H1 (cell line): ENCODE data around the gene HEATR5A. TPM values are rescaled to one million over a fixed set of nuclear protein-coding genes. Genes with fewer than 3 reads are reported as not detected.

Experiments used
- CTCF ChIA-PET: fragments of 300-600 bp; sonication (Branson Sonifier 250); formaldehyde crosslinking; loops from one replicate; lab custom pipeline; 2021; ENCODE audit not compliant: partially characterized antibody; lab: Charles Lee
- POLR2A ChIA-PET: fragments of 300-600 bp; sonication (Branson Sonifier 250); formaldehyde crosslinking; loops from one replicate; lab custom pipeline; 2021; ENCODE audit warnings: inconsistent platforms; ENCODE audit not compliant: partially characterized antibody; lab: Charles Lee
- DNase-seq, 2 experiments: peaks; one replicate each; pipeline versions ENCODE4 v3.0.0 to v3.0.0-alpha.2; 2010 to 2022; ENCODE audit warnings: low spot score in 2 of 2, low read depth in 1 of 2, mixed read lengths in 1 of 2
- FAIRE-seq: peaks from 2 replicates; lab custom pipeline; 2011; peaks lifted over from hg19 to GRCh38; lab: Jason Lieb, UNC
- H2AFZ ChIP-seq: 2 replicates; pipeline ENCODE4 v1.8.1; 2012; ENCODE audit warnings: low read length, inconsistent platforms
- H2AK5ac ChIP-seq: 2 replicates; pipeline ENCODE4 v1.6.1; 2013; ENCODE audit warnings: low read depth, low read length
- H2BK120ac ChIP-seq: replicated peaks from 2 replicates; pipeline ENCODE3; 2013; ENCODE audit warnings: low read depth, low read length, inconsistent platforms
- H2BK12ac ChIP-seq: 2 replicates; pipeline ENCODE4 v1.6.1; 2013; ENCODE audit warnings: low read depth, low read length
- H2BK15ac ChIP-seq: 2 replicates; pipeline ENCODE4 v1.6.1; 2013; ENCODE audit warnings: low read length
- H2BK20ac ChIP-seq: 2 replicates; pipeline ENCODE4 v1.6.1; 2013; ENCODE audit warnings: low read length
- H2BK5ac ChIP-seq: 2 replicates; pipeline ENCODE4 v1.6.1; 2013; ENCODE audit warnings: low read depth, low read length
- H3K14ac ChIP-seq: 2 replicates; pipeline ENCODE4 v1.6.1; 2013; ENCODE audit warnings: inconsistent platforms; ENCODE audit not compliant: insufficient read length
- H3K18ac ChIP-seq: 2 replicates; pipeline ENCODE4 v1.6.1; 2013; ENCODE audit warnings: low read length; ENCODE audit errors: extremely low read depth
- H3K23ac ChIP-seq: 2 replicates; pipeline ENCODE4 v1.6.1; 2013; ENCODE audit warnings: inconsistent platforms; ENCODE audit not compliant: insufficient read length
- H3K23me2 ChIP-seq: 2 replicates; pipeline ENCODE4 v1.6.1; 2013; ENCODE audit warnings: low read depth, low read length
- H3K27ac ChIP-seq: 2 replicates; pipeline ENCODE4 v1.6.1; 2011; ENCODE audit warnings: low read depth, low read length, inconsistent platforms
- H3K27me3 ChIP-seq, 4 experiments: replicated peaks in 1 of 4; 1 replicate in 1 of 4; 2 replicates in 3 of 4; pipeline versions ENCODE4 v1.6.1 to v1.8.1; 2011 to 2013; ENCODE audit warnings: low read length in 3 of 4, mild to moderate bottlenecking in 3 of 4, inconsistent platforms in 2 of 4, mixed read lengths in 2 of 4, moderate library complexity in 1 of 4; ENCODE audit not compliant: control insufficient read depth in 3 of 4, insufficient read depth in 3 of 4; ENCODE audit errors: extremely low read depth in 1 of 4
- H3K36me3 ChIP-seq, 4 experiments: 2 replicates each; pipeline versions ENCODE4 v1.6.1 to v1.8.1; 2011 to 2013; ENCODE audit warnings: mild to moderate bottlenecking in 4 of 4, low read length in 3 of 4, moderate library complexity in 2 of 4, control low read depth in 1 of 4, inconsistent platforms in 1 of 4; ENCODE audit not compliant: insufficient read depth in 4 of 4, control insufficient read depth in 2 of 4
- H3K4ac ChIP-seq: replicated peaks from 2 replicates; pipeline ENCODE3; 2013; ENCODE audit warnings: low read length, low read depth, mixed read lengths, inconsistent platforms; ENCODE audit not compliant: insufficient read length
- H3K4me1 ChIP-seq, 4 experiments: replicated peaks in 1 of 4; 1 replicate in 1 of 4; 2 replicates in 3 of 4; pipeline versions ENCODE4 v1.6.1 to v1.8.1; 2011 to 2013; ENCODE audit warnings: low read length in 3 of 4, inconsistent platforms in 2 of 4, mixed read lengths in 1 of 4; ENCODE audit not compliant: insufficient read depth in 4 of 4, control insufficient read depth in 3 of 4
- H3K4me2 ChIP-seq, 2 experiments: 2 replicates each; pipeline versions ENCODE4 v1.6.1 to v1.8.1; 2011 to 2013; ENCODE audit warnings: low read depth in 2 of 2, low read length in 2 of 2, control low read depth in 1 of 2, inconsistent platforms in 1 of 2, mild to moderate bottlenecking in 1 of 2; ENCODE audit not compliant: insufficient read depth in 1 of 2
- H3K4me3 ChIP-seq, 4 experiments: fragments of 200-600, 300-600 bp in 1 of 4; sonication (generic), shearing (Covaris generic), sonication (Bioruptor Twin) in 1 of 4; 2 replicates each; pipeline versions ENCODE4 v1.5.1 to v1.8.1; 2011 to 2016; ENCODE audit warnings: low read length in 4 of 4, low read depth in 3 of 4, control low read depth in 2 of 4, inconsistent platforms in 2 of 4, mild to moderate bottlenecking in 2 of 4, mixed read lengths in 1 of 4, moderate library complexity in 1 of 4; ENCODE audit not compliant: insufficient read depth in 2 of 4; ENCODE audit errors: extremely low read depth in 1 of 4
- H3K56ac ChIP-seq: replicated peaks from 2 replicates; pipeline ENCODE3; 2013; ENCODE audit warnings: low read depth, mild to moderate bottlenecking, mixed read lengths, low read length, inconsistent platforms; ENCODE audit not compliant: insufficient read length
- H3K79me1 ChIP-seq: 2 replicates; pipeline ENCODE4 v1.6.1; 2013; ENCODE audit warnings: low read depth, low read length, control low read depth
- H3K79me2 ChIP-seq, 2 experiments: 2 replicates each; pipeline versions ENCODE4 v1.6.1 to v1.8.1; 2012 to 2013; ENCODE audit warnings: low read length in 2 of 2, mild to moderate bottlenecking in 2 of 2, inconsistent platforms in 1 of 2; ENCODE audit not compliant: insufficient read depth in 2 of 2, control insufficient read depth in 1 of 2
- H3K9ac ChIP-seq, 4 experiments: replicated peaks in 1 of 4; 1 replicate in 1 of 4; 2 replicates in 3 of 4; pipeline versions ENCODE4 v1.6.1 to v1.8.1; 2011 to 2013; ENCODE audit warnings: low read depth in 3 of 4, low read length in 3 of 4, control low read depth in 2 of 4, mild to moderate bottlenecking in 2 of 4, moderate library complexity in 2 of 4, inconsistent platforms in 1 of 4; ENCODE audit errors: extremely low read depth in 1 of 4
- H3K9me3 ChIP-seq, 2 experiments: 2 replicates each; pipeline versions ENCODE4 v1.6.1 to v1.8.1; 2012 to 2013; ENCODE audit warnings: mild to moderate bottlenecking in 2 of 2, moderate library complexity in 2 of 2, control low read depth in 1 of 2, inconsistent platforms in 1 of 2, low read depth in 1 of 2, low read length in 1 of 2, mixed read lengths in 1 of 2; ENCODE audit not compliant: insufficient read depth in 2 of 2
- H4K20me1 ChIP-seq, 2 experiments: replicated peaks in 1 of 2; 2 replicates each; pipeline versions ENCODE3 to v1.8.1; 2011 to 2013; ENCODE audit warnings: inconsistent platforms in 2 of 2, low read length in 2 of 2, mild to moderate bottlenecking in 1 of 2; ENCODE audit not compliant: insufficient read depth in 2 of 2, control insufficient read depth in 1 of 2
- H4K5ac ChIP-seq: 2 replicates; pipeline ENCODE4 v1.6.1; 2013; ENCODE audit warnings: low read length, low read depth, mixed read lengths, inconsistent platforms; ENCODE audit not compliant: insufficient read length
- H4K8ac ChIP-seq: 2 replicates; pipeline ENCODE4 v1.8.0; 2013; ENCODE audit warnings: mild to moderate bottlenecking, moderate library complexity, low read length, inconsistent platforms; ENCODE audit not compliant: insufficient read depth; ENCODE audit errors: extremely low read depth
- H4K91ac ChIP-seq: replicated peaks from 2 replicates; pipeline ENCODE3; 2013; ENCODE audit warnings: low read length, mixed read lengths, inconsistent platforms; ENCODE audit not compliant: insufficient read length
- BACH1 ChIP-seq: IDR thresholded peaks from 2 replicates; pipeline ENCODE4 v1.6.1; 2012; ENCODE audit warnings: low read length, improper control_type of control experiment
- CHD1 ChIP-seq: IDR thresholded peaks from 2 replicates; pipeline ENCODE4 v1.6.1; 2012; ENCODE audit warnings: low read depth, low read length, improper control_type of control experiment
- CHD2 ChIP-seq: IDR thresholded peaks from 2 replicates; pipeline ENCODE4 v1.6.1; 2012; ENCODE audit warnings: low read length, improper control_type of control experiment
- EGR1 ChIP-seq: IDR thresholded peaks from 2 replicates; pipeline ENCODE4 v1.6.1; 2011; ENCODE audit warnings: low read depth, low read length, borderline replicate concordance
- GABPA ChIP-seq: IDR thresholded peaks from 2 replicates; pipeline ENCODE4 v1.6.1; 2011; ENCODE audit warnings: mild to moderate bottlenecking, low read length, moderate library complexity, borderline replicate concordance; ENCODE audit not compliant: insufficient read depth
- KDM4A ChIP-seq: IDR thresholded peaks from one replicate; pipeline ENCODE4 v1.7.1; 2012; ENCODE audit warnings: low read depth, mild to moderate bottlenecking, moderate library complexity, low read length, inconsistent platforms; ENCODE audit not compliant: severe bottlenecking
- RNF2 ChIP-seq: fragments of 200-900, 300-1000 bp; sonication (generic); IDR thresholded peaks from 2 replicates; pipeline ENCODE4 v1.7.1; 2016; ENCODE audit warnings: borderline replicate concordance, low read depth, mild to moderate bottlenecking, antibody characterized with exemption, low read length; ENCODE audit not compliant: poor library complexity, severe bottlenecking; ENCODE audit errors: missing control alignments
- SP1 ChIP-seq: IDR thresholded peaks from 2 replicates; pipeline ENCODE4 v1.6.1; 2011; ENCODE audit warnings: low read depth, low read length
- TAF1 ChIP-seq: IDR thresholded peaks from 2 replicates; pipeline ENCODE4 v1.6.1; 2011; ENCODE audit warnings: mild to moderate bottlenecking, low read depth, low read length
- TCF12 ChIP-seq: IDR thresholded peaks from 2 replicates; pipeline ENCODE4 v1.6.1; 2011; ENCODE audit warnings: low read depth, mild to moderate bottlenecking, low read length
- WGBS, 2 experiments: shearing (Covaris generic) in 1 of 2; methylation state at CpG; one replicate each; pipeline versions ENCODE4 v1.1.6 to v1.1.7; 2013 to 2015; ENCODE audit warnings: low lambda C conversion rate in 2 of 2, mixed read lengths in 2 of 2, inconsistent platforms in 1 of 2, low coverage in 1 of 2, missing lambda C conversion rate in 1 of 2; ENCODE audit not compliant: insufficient replicate concordance in 2 of 2, insufficient coverage in 1 of 2, insufficient read length in 1 of 2; ENCODE audit errors: extremely low coverage in 1 of 2, missing lambda C conversion rate in 1 of 2; 5-methylcytosine and 5-hydroxymethylcytosine counted together
- polyA plus RNA-seq, 7 experiments: library from polyadenylated mRNA; depleted of rRNA in 3 of 7; stranded (reverse) in 5 of 7; unstranded in 2 of 7; fragments of >200 nt in 5 of 7; fragments of 200-250 nt in 2 of 7; gene quantifications; 1 replicate in 5 of 7; 2 replicates in 1 of 7; 4 replicates in 1 of 7; pipeline versions ENCODE4 v1.2.1 to v1.2.3, GENCODE V29; 2011 to 2013; ENCODE audit warnings: missing spikeins in 2 of 7, mixed read lengths in 2 of 7
- total RNA-seq: library from RNA; stranded (reverse); fragmentation: NEBNext Ultra II Directional; extraction: Animal tissue kit (Norgen Biotek cat#: 25700); gene quantifications from 2 replicates; pipeline ENCODE4 v1.2.1, GENCODE V29; 2021
- TF ChIP-seq, protein P1 (sequence below): IDR thresholded peaks from 2 replicates; pipeline ENCODE4 v1.6.1; 2011; ENCODE audit warnings: low read depth, mild to moderate bottlenecking, low read length; ENCODE audit not compliant: insufficient read depth
- TF ChIP-seq, protein P2 (sequence below): IDR thresholded peaks from 2 replicates; pipeline ENCODE4 v1.6.1; 2011; ENCODE audit warnings: low read length, improper control_type of control experiment

HEATR5A gene
- total and polyA plus RNA-seq, 2 of the 8 experiments (the other 6 are each of a cell fraction or from before 2014, with no cell fraction given): 9.0 to 36.2 TPM

DNA sequence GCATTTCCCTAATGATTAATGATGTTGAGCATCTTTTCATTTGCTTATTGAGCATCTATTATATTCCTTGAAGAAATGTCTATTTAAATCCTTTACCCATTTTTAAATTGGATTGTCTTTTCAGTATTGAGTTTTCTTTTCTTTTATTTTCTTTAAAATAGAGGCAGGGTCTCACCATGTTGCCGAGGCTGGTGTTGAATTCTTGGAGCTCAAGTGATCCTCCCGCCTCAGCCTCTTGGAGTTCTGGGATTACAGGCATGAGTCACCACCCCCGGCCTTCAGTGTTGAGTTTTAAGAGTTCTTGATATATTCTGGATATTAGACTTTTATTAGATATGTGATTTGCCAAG, 139.5 kb downstream of the HEATR5A start:
- H3K79me2 ChIP-seq: no peaks in the 10 kb centered on the region
- no peak overlapping the region for H3K4me3 ChIP-seq
- ChIA-PET CTCF (no interaction called here), POLR2A (no interaction called here)
- H4K20me1 ChIP-seq: no peaks in the 10 kb centered on the region
- no peak overlapping the region for H3K4ac ChIP-seq
- no peak overlapping the region for H4K5ac ChIP-seq
- no peak overlapping the region for H2AK5ac ChIP-seq
- no peak overlapping the region for H3K14ac ChIP-seq
- no peak overlapping the region for H4K8ac ChIP-seq
- no peaks in the 10 kb centered on the region for H3K4me1 ChIP-seq
- H2BK20ac ChIP-seq: no peak overlapping the region
- H2BK12ac ChIP-seq: no peak overlapping the region
- no peak overlapping the region for H3K9ac ChIP-seq
- peaks cover 0 to 3% (median 0%) of the 10 kb centered on the region in 4 experiments; a peak in 2 of 8 replicates for H3K36me3 ChIP-seq
- H2BK5ac ChIP-seq: no peak overlapping the region
- FAIRE-seq (no peak), DNase-seq (no peak)
- H2AFZ ChIP-seq: no peak overlapping the region
- 70% methylated on average over 3 of the region's 3 CpGs; no CpG with 5 or more reads in 1 of the 2 experiments for WGBS, 2 experiments
- H3K27ac ChIP-seq: no peak overlapping the region
- no peak overlapping the region for H3K4me2 ChIP-seq
- H3K23me2 ChIP-seq: no peaks in the 10 kb centered on the region
- no peak overlapping the region for H3K56ac ChIP-seq
- no peaks in the 10 kb centered on the region for H3K79me1 ChIP-seq
- no peak overlapping the region for H2BK15ac ChIP-seq
- TF ChIP-seq TAF1 (no peak), BACH1 (no peak), GABPA (no peak), TCF12 (no peak), CHD2 (no peak), SP1 (no peak), KDM4A (no peak), EGR1 (no peak), RNF2 (no peak), CHD1 (no peak)
- TF ChIP-seq, protein P1, sequence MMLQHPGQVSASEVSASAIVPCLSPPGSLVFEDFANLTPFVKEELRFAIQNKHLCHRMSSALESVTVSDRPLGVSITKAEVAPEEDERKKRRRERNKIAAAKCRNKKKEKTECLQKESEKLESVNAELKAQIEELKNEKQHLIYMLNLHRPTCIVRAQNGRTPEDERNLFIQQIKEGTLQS: no peak
- TF ChIP-seq, protein P2, sequence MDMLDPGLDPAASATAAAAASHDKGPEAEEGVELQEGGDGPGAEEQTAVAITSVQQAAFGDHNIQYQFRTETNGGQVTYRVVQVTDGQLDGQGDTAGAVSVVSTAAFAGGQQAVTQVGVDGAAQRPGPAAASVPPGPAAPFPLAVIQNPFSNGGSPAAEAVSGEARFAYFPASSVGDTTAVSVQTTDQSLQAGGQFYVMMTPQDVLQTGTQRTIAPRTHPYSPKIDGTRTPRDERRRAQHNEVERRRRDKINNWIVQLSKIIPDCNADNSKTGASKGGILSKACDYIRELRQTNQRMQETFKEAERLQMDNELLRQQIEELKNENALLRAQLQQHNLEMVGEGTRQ: no peak
- no peaks in the 10 kb centered on the region for H3K27me3 ChIP-seq
- no peak overlapping the region for H3K18ac ChIP-seq
- no peak overlapping the region for H3K23ac ChIP-seq
- H2BK120ac ChIP-seq: no peak overlapping the region
- no peak overlapping the region for H4K91ac ChIP-seq
- peaks cover 10 to 27% of the 10 kb centered on the region in 2 experiments; a peak in 3 of 4 replicates for H3K9me3 ChIP-seq
